Measurements from ENCODE around the gene ATRX.
"Not testable (repeated sequence)": the region's sequence is repeated elsewhere in the genome, so short reads cannot be mapped to it uniquely, and the experiment has no call there.

Gene ATRX

DNA sequence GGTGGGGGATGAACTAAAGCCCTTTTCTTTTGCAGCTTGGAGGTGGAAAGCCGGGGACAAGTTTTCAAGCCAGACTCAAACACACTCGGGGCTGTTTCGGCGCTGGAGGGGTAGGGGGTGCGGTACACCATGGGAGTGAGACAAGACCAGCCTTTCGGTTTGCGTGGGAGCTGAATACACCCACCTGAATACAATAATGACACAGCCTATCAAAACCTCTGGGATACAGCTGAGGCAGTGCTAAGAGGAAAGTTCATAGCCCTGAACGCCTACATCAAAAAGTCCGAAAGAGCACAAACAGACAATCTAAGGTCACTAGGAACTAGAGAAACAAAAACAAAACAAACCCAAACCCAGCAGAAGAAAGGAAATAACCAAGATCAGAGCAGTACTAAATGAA lies 163.3 kb downstream of the ATRX start:
- Histone ChIP-seq H3K4me1 (ENCODE audit: control insufficient read depth, low read length) (no peaks in the 10 kb centered on the region), H3K36me3 (ENCODE audit: control insufficient read depth, low read length) (peaks cover 11% of the 10 kb centered on the region), H3K9me2 (replicated peaks; ENCODE audit: control insufficient read depth, low read length) (no peaks in the 10 kb centered on the region), H4K20me1 (ENCODE audit: control insufficient read depth, insufficient read depth, low read depth, low read length) (no peaks in the 10 kb centered on the region), H3K79me2 (ENCODE audit: control insufficient read depth, low read length) (no peaks in the 10 kb centered on the region), H3K27me3 (ENCODE audit: control insufficient read depth, low read length) (no peaks in the 10 kb centered on the region), H3K9me3 (ENCODE audit: control insufficient read depth, insufficient read depth, low read length) (no peaks in the 10 kb centered on the region), H3F3A (ENCODE audit: control insufficient read depth, insufficient read depth) (no peaks in the 10 kb centered on the region), H3K27ac (ENCODE audit: low read depth, low read length) (no peak overlapping the region), H3K4me3 (ENCODE audit: low read length) (no peak overlapping the region), H3K4me2 (ENCODE audit: low read length) (no peak overlapping the region)
- TF ChIP-seq EZH2phosphoT487 (IDR thresholded peaks at IDR 0.05; ENCODE audit: borderline replicate concordance, low read length) (no peak), CTCF (IDR thresholded peaks at IDR 0.05; ENCODE audit: low read depth, low read length, poor library complexity, severe bottlenecking) (no peak)

DNA sequence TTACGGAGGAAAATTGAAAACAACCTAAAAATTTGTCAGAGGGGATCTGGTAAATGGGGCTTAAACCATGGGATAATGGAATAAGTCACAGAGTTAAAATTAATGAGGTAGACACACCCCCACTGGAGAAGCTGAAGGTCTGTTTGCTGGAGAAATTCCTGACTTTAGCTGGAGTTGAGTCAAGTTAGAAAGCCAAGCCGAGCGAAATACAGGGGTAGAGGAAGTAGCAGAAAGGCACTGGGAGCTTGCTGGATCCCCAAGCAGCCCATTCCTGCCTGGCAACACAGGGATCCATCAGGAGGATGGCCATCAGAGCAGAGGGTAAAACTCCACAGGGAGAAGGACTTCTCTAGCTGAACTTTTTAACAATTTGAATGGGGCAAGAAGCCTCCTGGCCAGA lies 163.8 kb downstream of the ATRX start:
- Histone ChIP-seq H3K4me3 (ENCODE audit: low read length) (no peak overlapping the region), H3F3A (ENCODE audit: control insufficient read depth, insufficient read depth) (no peaks in the 10 kb centered on the region), H3K4me2 (ENCODE audit: low read length) (no peak overlapping the region), H3K9me3 (ENCODE audit: control insufficient read depth, insufficient read depth, low read length) (no peaks in the 10 kb centered on the region), H3K9me2 (replicated peaks; ENCODE audit: control insufficient read depth, low read length) (no peaks in the 10 kb centered on the region), H3K4me1 (ENCODE audit: control insufficient read depth, low read length) (no peaks in the 10 kb centered on the region), H3K36me3 (ENCODE audit: control insufficient read depth, low read length) (peaks cover 11% of the 10 kb centered on the region), H4K20me1 (ENCODE audit: control insufficient read depth, insufficient read depth, low read depth, low read length) (no peaks in the 10 kb centered on the region), H3K79me2 (ENCODE audit: control insufficient read depth, low read length) (no peaks in the 10 kb centered on the region), H3K27ac (ENCODE audit: low read depth, low read length) (no peak overlapping the region), H3K27me3 (ENCODE audit: control insufficient read depth, low read length) (no peaks in the 10 kb centered on the region)
- no peak for TF ChIP-seq CTCF (IDR thresholded peaks at IDR 0.05; ENCODE audit: low read depth, low read length, poor library complexity, severe bottlenecking)
- TF ChIP-seq EZH2phosphoT487 (IDR thresholded peaks at IDR 0.05; ENCODE audit: borderline replicate concordance, low read length) = no peak

GRCh38 chrX:77621453-77621852 lies 164.6 kb downstream of the ATRX start:
- H3K4me2 ChIP-seq (ENCODE audit: low read length); H3K79me2 ChIP-seq (ENCODE audit: control insufficient read depth, low read length); H3K27me3 ChIP-seq (ENCODE audit: control insufficient read depth, low read length); H4K20me1 ChIP-seq (ENCODE audit: control insufficient read depth, insufficient read depth, low read depth, low read length); H3K9me2 ChIP-seq (replicated peaks; ENCODE audit: control insufficient read depth, low read length); H3K4me3 ChIP-seq (ENCODE audit: low read length); H3K4me1 ChIP-seq (ENCODE audit: control insufficient read depth, low read length); H3K27ac ChIP-seq (ENCODE audit: low read depth, low read length); H3K9me3 ChIP-seq (ENCODE audit: control insufficient read depth, insufficient read depth, low read length); H3F3A ChIP-seq (ENCODE audit: control insufficient read depth, insufficient read depth): not testable (repeated sequence)
- peaks cover 12% of the 10 kb centered on the region for H3K36me3 ChIP-seq (ENCODE audit: control insufficient read depth, low read length)

GRCh38 chrX:77617206-77617605 lies 168.8 kb downstream of the ATRX start:
- Histone ChIP-seq H3K4me1 (ENCODE audit: control insufficient read depth, low read length) (no peaks in the 10 kb centered on the region), H3K9me2 (replicated peaks; ENCODE audit: control insufficient read depth, low read length) (no peaks in the 10 kb centered on the region), H3K27me3 (ENCODE audit: control insufficient read depth, low read length) (no peaks in the 10 kb centered on the region), H3K9me3 (ENCODE audit: control insufficient read depth, insufficient read depth, low read length) (no peaks in the 10 kb centered on the region), H4K20me1 (ENCODE audit: control insufficient read depth, insufficient read depth, low read depth, low read length) (no peaks in the 10 kb centered on the region), H3K4me3 (ENCODE audit: low read length) (no peak overlapping the region), H3K79me2 (ENCODE audit: control insufficient read depth, low read length) (no peaks in the 10 kb centered on the region), H3K4me2 (ENCODE audit: low read length) (no peak overlapping the region), H3K36me3 (ENCODE audit: control insufficient read depth, low read length) (peaks cover 32% of the 10 kb centered on the region), H3F3A (ENCODE audit: control insufficient read depth, insufficient read depth) (no peaks in the 10 kb centered on the region), H3K27ac (ENCODE audit: low read depth, low read length) (no peak overlapping the region)
- TF ChIP-seq CTCF (IDR thresholded peaks at IDR 0.05; ENCODE audit: low read depth, low read length, poor library complexity, severe bottlenecking) (no peak), EZH2phosphoT487 (IDR thresholded peaks at IDR 0.05; ENCODE audit: borderline replicate concordance, low read length) (no peak)

Data from DOHH2 (cell line).